BLaER1 (cell line): ENCODE data around the gene TMEM187.

ENCODE experiments used
- H3K27ac ChIP-seq: shearing (Covaris generic); formaldehyde crosslinking; 2 replicates; pipeline ENCODE4 v1.8.1; 2022
- H3K27me3 ChIP-seq: shearing (Covaris generic); formaldehyde crosslinking; 2 replicates; pipeline ENCODE4 v1.8.1; 2022
- H3K36me3 ChIP-seq: shearing (Covaris generic); formaldehyde crosslinking; 2 replicates; pipeline ENCODE4 v1.8.1; 2022
- H3K4me1 ChIP-seq: shearing (Covaris generic); formaldehyde crosslinking; 2 replicates; pipeline ENCODE4 v1.8.1; 2022
- H3K4me2 ChIP-seq: shearing (Covaris generic); formaldehyde crosslinking; 2 replicates; pipeline ENCODE4 v1.8.1; 2022
- H3K4me3 ChIP-seq: shearing (Covaris generic); formaldehyde crosslinking; 2 replicates; pipeline ENCODE4 v1.8.1; 2022
- H3K9ac ChIP-seq: shearing (Covaris generic); formaldehyde crosslinking; 2 replicates; pipeline ENCODE4 v1.8.1; 2022
- H3K9me3 ChIP-seq: shearing (Covaris generic); formaldehyde crosslinking; 2 replicates; pipeline ENCODE4 v1.8.1; 2022
- H4K20me1 ChIP-seq: shearing (Covaris generic); formaldehyde crosslinking; 2 replicates; pipeline ENCODE4 v1.8.1; 2022
- Cebpa-rat ChIP-seq: shearing (Covaris generic); IDR thresholded peaks from 2 replicates; pipeline ENCODE4 v1.8.1; 2022

The TMEM187 gene

GRCh38 chrX:154024271-154024670, 51.7 kb downstream of the TMEM187 start:
- peaks cover 30% of the 10 kb centered on the region for H3K36me3 ChIP-seq
- H3K27ac ChIP-seq = no peak overlapping the region
- peaks cover 39% of the 10 kb centered on the region for H3K4me1 ChIP-seq
- no peak overlapping the region for H3K4me2 ChIP-seq
- H4K20me1 ChIP-seq = peaks cover 83% of the 10 kb centered on the region
- H3K27me3 ChIP-seq = peaks cover 94% of the 10 kb centered on the region
- H3K9ac ChIP-seq = no peak overlapping the region
- H3K4me3 ChIP-seq = no peak overlapping the region
- no peaks in the 10 kb centered on the region for H3K9me3 ChIP-seq
- TF ChIP-seq Cebpa-rat = no peak

GRCh38 chrX:154025230-154025629, 52.7 kb downstream of the TMEM187 start:
- H3K4me2 ChIP-seq = no peak overlapping the region
- H3K36me3 ChIP-seq = peaks cover 37% of the 10 kb centered on the region
- H3K4me3 ChIP-seq = no peak overlapping the region
- peaks cover 39% of the 10 kb centered on the region for H3K4me1 ChIP-seq
- no peak overlapping the region for H3K27ac ChIP-seq
- peaks cover 99% of the 10 kb centered on the region for H3K27me3 ChIP-seq
- no peak overlapping the region for H3K9ac ChIP-seq
- peaks cover 92% of the 10 kb centered on the region for H4K20me1 ChIP-seq
- TF ChIP-seq Cebpa-rat = no peak
- no peaks in the 10 kb centered on the region for H3K9me3 ChIP-seq

DNA sequence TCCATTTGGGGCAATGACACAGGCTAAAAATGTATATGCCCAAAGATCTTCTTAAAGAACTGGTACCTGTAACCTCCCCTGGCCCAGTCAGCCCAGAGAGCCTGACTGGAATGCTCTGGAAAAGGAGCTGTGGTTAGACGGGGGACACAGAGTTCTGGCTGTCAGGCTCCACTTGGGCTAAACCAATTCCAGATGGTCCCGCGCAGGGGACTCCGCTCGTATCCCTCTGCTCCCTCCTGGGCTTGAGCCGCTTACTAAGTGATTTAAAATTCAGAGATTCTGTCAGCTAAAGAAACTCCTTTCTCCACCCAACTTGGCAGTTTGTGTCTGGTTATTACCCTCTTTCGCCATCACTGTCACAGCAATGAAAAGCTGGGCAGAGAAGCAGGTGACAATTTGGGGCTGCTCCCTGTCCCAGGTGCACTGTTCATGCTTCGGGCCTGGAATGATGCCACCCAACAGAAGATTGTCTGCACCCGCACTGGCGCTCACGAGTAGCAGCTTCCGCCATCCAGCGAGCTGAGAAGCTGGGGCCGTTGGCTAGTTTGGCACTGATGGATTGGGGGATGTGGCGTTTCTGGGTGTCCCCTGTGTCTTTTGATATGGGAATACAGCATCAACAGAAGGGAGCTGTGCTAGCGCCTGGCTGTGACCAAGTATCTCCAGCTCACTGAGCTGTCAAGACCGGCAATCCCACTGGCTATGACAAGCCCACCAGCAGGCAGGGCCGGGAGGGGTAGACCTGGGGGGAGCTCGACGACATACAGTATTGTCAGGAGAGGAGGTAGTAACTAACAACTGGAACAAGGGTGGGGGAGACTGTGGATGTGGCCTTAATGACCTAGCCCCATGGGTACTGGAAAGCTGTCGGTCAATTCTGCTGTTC, 53.8 kb downstream of the TMEM187 start:
- Histone ChIP-seq H3K4me2 (no peak overlapping the region), H3K36me3 (peaks cover 49% of the 10 kb centered on the region), H3K9me3 (no peaks in the 10 kb centered on the region), H3K9ac (no peak overlapping the region), H3K27me3 (peaks cover 99% of the 10 kb centered on the region), H3K4me3 (no peak overlapping the region), H3K4me1 (peaks cover 28% of the 10 kb centered on the region), H4K20me1 (peaks cover 94% of the 10 kb centered on the region), H3K27ac (no peak overlapping the region)
- TF ChIP-seq Cebpa-rat = no peak

DNA sequence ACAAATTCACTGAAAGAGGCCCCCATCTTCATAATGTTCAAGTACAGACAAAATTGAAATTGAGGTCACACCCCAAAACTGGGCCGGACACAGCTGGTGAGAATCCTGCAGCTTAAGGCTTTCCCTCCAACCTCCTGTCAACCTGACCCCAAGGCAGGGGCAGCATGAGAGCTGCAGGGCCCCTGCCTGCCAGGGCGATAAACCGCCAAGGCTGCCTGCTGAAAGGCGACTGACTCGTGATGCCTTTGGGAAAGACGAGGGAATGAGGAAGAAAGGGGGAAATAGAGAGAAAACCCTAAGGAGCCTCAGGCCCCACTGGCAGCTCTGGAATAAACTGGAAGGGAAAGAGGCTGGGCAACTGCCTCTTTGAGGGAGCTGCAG, 54.5 kb downstream of the TMEM187 start:
- Histone ChIP-seq H3K9me3 (no peaks in the 10 kb centered on the region), H3K4me2 (no peak overlapping the region), H3K27ac (no peak overlapping the region), H3K36me3 (peaks cover 55% of the 10 kb centered on the region), H4K20me1 (peaks cover 95% of the 10 kb centered on the region), H3K4me1 (peaks cover 22% of the 10 kb centered on the region), H3K9ac (no peak overlapping the region), H3K4me3 (no peak overlapping the region), H3K27me3 (peaks cover 99% of the 10 kb centered on the region)
- no peak for TF ChIP-seq Cebpa-rat

- Histone ChIP-seq H3K27me3 (peaks cover 99% of the 10 kb centered on the region), H4K20me1 (peaks cover 95% of the 10 kb centered on the region), H3K4me3 (no peak overlapping the region), H3K27ac (no peak overlapping the region), H3K9ac (no peak overlapping the region), H3K4me1 (peaks cover 15% of the 10 kb centered on the region), H3K4me2 (no peak overlapping the region), H3K9me3 (no peaks in the 10 kb centered on the region), H3K36me3 (peaks cover 65% of the 10 kb centered on the region)
- no peak for TF ChIP-seq Cebpa-rat
These were observed 55.4 kb downstream of the TMEM187 start for GRCh38 chrX:154027986-154028385.

GRCh38 chrX:154028502-154029184, 56.1 kb downstream of the TMEM187 start:
- H4K20me1 ChIP-seq = peaks cover 97% of the 10 kb centered on the region
- H3K36me3 ChIP-seq = peaks cover 68% of the 10 kb centered on the region
- TF ChIP-seq Cebpa-rat = no peak
- H3K4me1 ChIP-seq = peaks cover 15% of the 10 kb centered on the region
- no peak overlapping the region for H3K4me2 ChIP-seq
- no peak overlapping the region for H3K27ac ChIP-seq
- no peak overlapping the region for H3K4me3 ChIP-seq
- H3K9ac ChIP-seq = no peak overlapping the region
- no peaks in the 10 kb centered on the region; the same call in 1 of the 2 replicates for H3K9me3 ChIP-seq
- H3K27me3 ChIP-seq = peaks cover 99% of the 10 kb centered on the region

DNA sequence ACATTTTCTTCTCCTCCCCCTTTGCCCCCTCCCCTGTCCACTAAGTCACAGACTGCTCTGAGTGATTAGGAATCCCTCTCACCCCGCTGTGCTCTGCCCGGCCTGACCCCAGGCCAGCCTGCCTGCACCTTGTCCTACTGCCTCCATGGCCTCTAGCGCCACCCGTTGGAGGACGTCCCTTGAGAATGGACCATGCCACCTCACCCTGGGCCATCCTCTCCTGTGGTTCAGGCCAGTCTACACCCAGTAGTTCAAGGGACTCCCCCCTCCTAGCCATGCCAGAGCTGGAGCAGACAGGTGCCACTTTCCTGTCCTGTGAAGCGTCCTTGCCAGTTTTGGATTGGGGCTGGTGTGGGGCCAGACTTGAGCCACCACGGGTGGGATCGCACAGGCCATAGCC, 56.9 kb downstream of the TMEM187 start:
- Histone ChIP-seq H3K4me2 (no peak overlapping the region), H3K9ac (no peak overlapping the region), H3K27me3 (peaks cover 99% of the 10 kb centered on the region), H3K4me1 (peaks cover 17% of the 10 kb centered on the region), H3K36me3 (peaks cover 68% of the 10 kb centered on the region), H4K20me1 (peaks cover 97% of the 10 kb centered on the region), H3K9me3 (no peaks in the 10 kb centered on the region; the same call in 1 of the 2 replicates), H3K4me3 (no peak overlapping the region), H3K27ac (no peak overlapping the region)
- no peak for TF ChIP-seq Cebpa-rat

DNA sequence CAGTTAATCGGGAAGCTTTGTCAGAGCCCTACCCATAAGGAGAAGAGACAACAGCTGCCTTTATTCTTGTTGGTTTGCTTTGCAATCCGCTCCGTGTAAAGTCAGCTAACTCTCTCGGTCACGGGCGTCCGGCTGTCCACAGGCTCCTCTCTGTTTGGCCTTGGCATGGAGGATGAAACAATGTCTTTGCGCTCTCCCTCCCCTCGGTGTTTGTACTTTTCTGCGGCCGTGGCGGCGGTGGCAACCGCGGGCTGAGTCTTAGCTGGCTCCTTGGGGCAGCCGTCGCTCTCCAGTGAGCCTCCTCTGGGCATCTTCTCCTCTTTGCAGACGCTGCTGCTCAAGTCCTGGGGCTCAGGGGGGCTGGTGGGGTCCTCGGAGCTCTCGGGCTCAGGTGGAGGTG, 57.7 kb downstream of the TMEM187 start:
- Histone ChIP-seq H4K20me1 (peaks cover 99% of the 10 kb centered on the region), H3K27ac (no peak overlapping the region), H3K4me3 (no peak overlapping the region), H3K4me1 (peaks cover 25% of the 10 kb centered on the region), H3K9me3 (no peaks in the 10 kb centered on the region; the same call in 1 of the 2 replicates), H3K9ac (no peak overlapping the region), H3K27me3 (peaks cover 99% of the 10 kb centered on the region), H3K36me3 (peaks cover 72% of the 10 kb centered on the region), H3K4me2 (no peak overlapping the region)
- TF ChIP-seq Cebpa-rat = no peak

GRCh38 chrX:154030715-154031305, 58.3 kb downstream of the TMEM187 start:
- TF ChIP-seq Cebpa-rat = no peak
- Histone ChIP-seq H3K4me3 (no peak overlapping the region), H3K36me3 (peaks cover 72% of the 10 kb centered on the region), H3K4me2 (no peak overlapping the region), H3K27ac (no peak overlapping the region), H3K27me3 (peaks cover 99% of the 10 kb centered on the region), H3K9me3 (no peaks in the 10 kb centered on the region; the same call in 1 of the 2 replicates), H3K4me1 (peaks cover 25% of the 10 kb centered on the region), H4K20me1 (peaks cover 99% of the 10 kb centered on the region), H3K9ac (no peak overlapping the region)

GRCh38 chrX:154032160-154032559, 59.6 kb downstream of the TMEM187 start:
- Histone ChIP-seq H3K36me3 (peaks cover 69% of the 10 kb centered on the region), H3K4me1 (peaks cover 25% of the 10 kb centered on the region), H4K20me1 (peaks cover 96% of the 10 kb centered on the region), H3K9ac (no peak overlapping the region), H3K4me2 (no peak overlapping the region), H3K27me3 (peaks cover 97% of the 10 kb centered on the region), H3K27ac (no peak overlapping the region), H3K9me3 (no peaks in the 10 kb centered on the region; the same call in 1 of the 2 replicates), H3K4me3 (no peak overlapping the region)
- TF ChIP-seq Cebpa-rat = no peak
